Left ventricle myocardium superior (tissue), 1 donor: ENCODE results near the gene C2orf74. TPM values are rescaled to one million over a fixed set of nuclear protein-coding genes. Genes with fewer than 3 reads are reported as not detected.
A peak's percentile ranks its signal among the peaks of the same experiment; 100 is the strongest.
"Not testable (repeated sequence)": the region's sequence is repeated elsewhere in the genome, so short reads cannot be mapped to it uniquely, and the experiment has no call there.

Experiments
- ATAC-seq: fragments of 200-7000 bp; cut with Tn5 transposase; one replicate; pipeline ENCODE4 v1.9.1; 2020; ENCODE audit warnings: mild to moderate bottlenecking, moderate library complexity
- DNase-seq: peaks from one replicate; pipeline ENCODE4 v3.0.0-alpha.2; 2020
- intact Hi-C: fragments of 100-400 bp; cut with micrococcal nuclease; formaldehyde crosslinking; loops from one replicate; pipeline ENCODE4 v1.11.0; 2022
- long read RNA-seq: library from polyadenylated mRNA; unstranded; transcript quantifications from one replicate; pipeline ENCODE4 v2.0.0, GENCODE V29; 2021
- total RNA-seq: library from RNA; stranded (reverse); fragmentation: NEBNext Ultra II Directional; extraction: Animal tissue kit (Norgen Biotek cat#: 25700); gene quantifications from one replicate; pipeline ENCODE4 v1.2.1, GENCODE V29; 2021
- donor health status: DM: no; HTN: yes; CAD: no; lungs with severe emphysema.

C2orf74 gene
- 28.0 TPM for total RNA-seq
- long read RNA-seq, transcript C2orf74-202 (4 exons, 879 nt) = major isoform, 11 of 20 reads
- long read RNA-seq, partial matches to known transcripts = 0 of 20 reads
- long read RNA-seq, other reads (novel, unspliced or antisense) = 8 of 20 reads

GRCh38 chr2:61161888-61162287 lies at the start of gene C2orf74:
C2orf74 (plus strand) TSS chr2:61162188; CDS start chr2:61162515, 327 bp downstream.
- intact Hi-C loops = no loop called here
- no peak for DNase-seq
- ATAC-seq = no peak

GRCh38 chr2:61114147-61114546 lies 47.8 kb upstream of the C2orf74 start:
- ATAC-seq (no peak), DNase-seq (no peak)
- intact Hi-C loops = no loop called here

DNA sequence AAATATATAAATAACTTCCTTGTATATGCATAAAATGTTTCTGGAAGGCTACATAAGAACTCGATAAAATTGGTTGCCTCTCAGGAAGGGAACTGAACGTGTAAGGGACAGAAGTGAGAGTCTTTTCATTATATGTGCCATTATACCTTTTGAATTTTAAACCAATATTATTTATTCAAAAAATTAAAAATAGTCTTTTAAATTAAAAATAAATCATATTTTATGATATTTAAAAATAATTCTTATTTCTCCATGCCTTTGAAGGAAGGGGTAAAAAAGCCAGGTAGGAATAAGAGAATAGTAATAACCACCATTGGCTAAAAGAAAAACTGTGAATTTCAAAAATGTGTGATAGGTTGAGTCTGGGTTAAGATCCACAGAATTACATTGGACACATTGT lies 45.7 kb upstream of the C2orf74 start:
- intact Hi-C loops = no loop called here
- no peak for DNase-seq

DNA sequence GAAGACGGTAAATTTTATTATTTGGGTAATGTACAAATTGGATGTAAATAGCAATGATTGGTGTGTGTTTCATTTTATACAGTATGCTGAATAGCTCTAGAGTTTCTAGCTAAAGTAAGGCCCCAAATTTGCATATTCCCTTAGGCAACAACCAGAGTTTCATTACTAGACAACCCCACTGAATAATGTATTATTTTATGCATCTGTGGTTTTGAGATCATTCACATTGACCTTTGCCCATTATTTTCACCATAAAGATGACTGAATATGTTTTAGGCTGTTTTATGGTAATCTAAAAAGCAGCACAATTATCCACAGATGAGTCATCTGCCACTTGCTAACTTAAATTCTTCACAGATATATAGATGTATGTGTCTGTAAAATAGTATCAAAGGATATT lies 44.5 kb upstream of the C2orf74 start:
- intact Hi-C loops = no loop called here
- DNase-seq (no peak), ATAC-seq (no peak)

More for the DNA sequence above, 45.7 kb upstream of the C2orf74 start:
- ATAC-seq = no peak

- DNase-seq (no peak), ATAC-seq (no peak)
- intact Hi-C loops = no loop called here
Measured at GRCh38 chr2:61125123-61125710, 36.8 kb upstream of the C2orf74 start.

DNA sequence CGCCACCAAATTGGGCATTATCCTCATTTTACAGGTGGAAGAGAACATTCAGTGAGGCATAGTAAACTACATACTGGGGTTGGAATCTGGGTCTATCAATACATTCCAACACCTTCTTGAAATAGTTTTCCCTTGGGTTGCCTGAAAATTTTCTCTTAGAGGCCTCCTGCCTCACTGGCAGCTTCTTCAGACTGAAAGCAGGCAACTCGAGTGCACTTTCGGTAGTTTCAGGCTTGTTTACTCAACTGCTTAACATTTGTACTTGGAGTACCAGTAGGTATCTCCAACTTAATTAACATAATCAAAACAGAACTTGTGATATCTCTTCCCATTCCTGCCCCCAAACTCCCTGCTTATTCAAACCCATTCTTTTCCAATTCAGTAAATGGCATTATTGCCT lies 36.2 kb upstream of the C2orf74 start:
- intact Hi-C loops = no loop called here
- DNase-seq (no peak), ATAC-seq (no peak)

GRCh38 chr2:61128122-61128521 lies 33.9 kb upstream of the C2orf74 start:
- DNase-seq, intact Hi-C loops, ATAC-seq: not testable (repeated sequence)

- DNase-seq (no peak), ATAC-seq (no peak)
- intact Hi-C loops = no loop called here
Measured at GRCh38 chr2:61134141-61134540, 27.8 kb upstream of the C2orf74 start.

- ATAC-seq = peak; percentile 51
- intact Hi-C loops = no loop called here
- DNase-seq = no peak
Measured at GRCh38 chr2:61135510-61135909, 26.5 kb upstream of the C2orf74 start.

- intact Hi-C loops = no loop called here
- ATAC-seq (no peak), DNase-seq (no peak)
Measured at GRCh38 chr2:61138859-61139258, 23.1 kb upstream of the C2orf74 start.

- DNase-seq (no peak), ATAC-seq (no peak)
- intact Hi-C loops = no loop called here
Measured at GRCh38 chr2:61141151-61141550, 20.8 kb upstream of the C2orf74 start.

- ATAC-seq = peak; percentile 99
- intact Hi-C loops = no loop called here
- DNase-seq = peak; percentile 96
Measured at GRCh38 chr2:61144697-61145268, 17.2 kb upstream of the C2orf74 start.

DNA sequence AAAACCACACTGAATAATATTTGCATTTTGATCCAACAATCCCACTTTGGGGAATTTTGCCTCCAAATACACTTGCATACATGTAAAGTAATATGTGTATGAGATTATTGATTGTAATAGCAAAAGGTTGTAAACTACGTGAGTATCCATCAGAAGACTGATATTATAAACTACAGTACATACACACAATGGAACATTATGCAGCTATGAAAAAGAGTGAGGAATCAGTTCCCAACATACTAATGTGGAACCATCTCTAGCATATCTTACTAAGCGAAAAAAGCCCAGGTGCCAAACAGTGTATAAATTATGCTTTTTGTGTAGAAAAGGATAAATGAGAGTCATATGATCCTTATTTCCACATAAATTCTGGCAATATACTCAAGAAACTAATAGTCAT lies 16.0 kb upstream of the C2orf74 start:
- no peak for ATAC-seq
- DNase-seq = no peak
- intact Hi-C loops = no loop called here

DNA sequence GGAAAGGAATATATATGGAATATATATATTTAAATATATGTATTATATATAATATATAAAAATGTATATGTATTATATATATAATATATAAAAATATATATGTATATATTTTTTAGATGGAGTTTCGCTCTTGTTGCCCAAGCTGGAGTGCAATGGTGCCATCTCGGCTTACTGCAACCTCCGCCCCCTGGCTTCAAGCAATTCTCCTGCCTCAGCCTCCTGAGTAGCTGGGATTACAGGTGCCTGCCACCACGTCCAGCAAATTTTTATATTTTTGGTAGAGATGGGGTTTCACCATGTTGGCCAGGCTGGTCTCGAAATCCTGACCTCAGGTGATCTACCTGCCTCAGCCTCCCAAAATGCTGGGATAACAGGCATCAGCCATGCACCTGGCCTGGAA lies 13.9 kb upstream of the C2orf74 start:
- DNase-seq, intact Hi-C loops, ATAC-seq: not testable (repeated sequence)

- intact Hi-C loops = no loop called here
- ATAC-seq = no peak
- no peak for DNase-seq
Measured at GRCh38 chr2:61149074-61149473, 12.9 kb upstream of the C2orf74 start.

- ATAC-seq (no peak), DNase-seq (no peak)
- intact Hi-C loops = no loop called here
Measured at GRCh38 chr2:61151436-61151835, 10.6 kb upstream of the C2orf74 start.

- ATAC-seq (no peak), DNase-seq (no peak)
- intact Hi-C loops = no loop called here
Measured at GRCh38 chr2:61157371-61158003, 4.5 kb upstream of the C2orf74 start.

GRCh38 chr2:61158356-61158955 lies 3.5 kb upstream of the C2orf74 start:
- no peak for DNase-seq
- intact Hi-C loops = no loop called here
- ATAC-seq = peak; percentile 25

DNA sequence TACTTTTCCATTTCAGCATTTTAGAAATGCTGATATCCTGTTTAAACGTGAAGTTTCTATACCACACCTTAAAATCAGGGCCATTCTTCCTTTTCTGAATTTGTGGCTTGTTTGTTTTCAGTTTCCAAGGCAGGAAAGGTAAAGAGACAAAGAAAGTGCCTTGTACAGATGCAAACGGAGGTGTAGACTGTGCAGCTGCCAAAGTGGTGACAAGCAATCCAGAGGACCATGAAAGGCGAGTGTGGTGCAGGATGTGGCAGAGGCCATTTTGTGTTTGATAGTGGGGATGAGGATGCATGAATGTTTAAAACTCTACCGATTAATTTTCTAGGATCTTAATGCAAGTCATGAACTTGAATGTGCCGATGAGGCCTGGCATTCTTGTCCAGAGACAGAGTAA lies 733 bp downstream of the C2orf74 start:
- no peak for DNase-seq
- no peak for ATAC-seq
- intact Hi-C loops = no loop called here

DNA sequence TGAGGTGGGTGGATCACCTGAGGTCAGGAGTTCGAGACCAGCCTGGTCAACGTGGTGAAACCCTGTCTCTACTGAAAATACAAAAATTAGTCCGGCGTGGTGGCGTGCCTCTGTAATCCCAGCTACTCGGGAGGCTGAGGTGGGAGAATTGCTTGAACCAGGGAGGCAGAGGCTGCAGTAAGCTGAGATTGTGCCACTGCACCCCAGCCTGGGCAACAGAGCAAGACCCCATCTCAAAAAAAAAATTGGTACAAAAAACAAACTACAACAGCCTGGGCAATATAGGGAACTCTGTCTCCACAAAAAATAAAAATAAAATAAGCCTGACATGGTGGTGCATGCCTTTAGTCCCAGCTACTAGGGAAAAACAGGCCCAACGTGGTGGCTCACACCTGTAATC lies 3.1 kb downstream of the C2orf74 start:
- intact Hi-C loops, ATAC-seq, DNase-seq: not testable (repeated sequence)
